ENCODE data around the gene ZNF367.

DNA sequence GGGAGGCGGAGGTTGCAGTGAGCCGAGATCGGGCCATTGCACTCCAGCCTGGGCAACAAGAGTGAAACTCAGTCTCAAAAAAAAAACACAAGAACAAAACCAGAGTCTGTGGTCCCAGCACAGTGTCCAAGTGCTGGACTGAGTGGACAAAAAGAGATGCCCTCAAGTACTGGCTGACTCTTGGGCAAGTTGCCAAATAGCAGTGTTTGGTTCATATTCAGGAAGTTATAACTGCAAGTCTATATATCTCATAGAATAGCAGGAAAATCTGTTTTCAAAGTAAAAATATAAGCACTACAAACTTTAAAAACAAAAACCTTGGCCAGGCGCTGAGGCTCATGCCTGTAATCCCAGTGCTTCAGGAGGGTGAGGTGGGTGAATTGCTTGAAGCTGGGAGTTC, 39.1 kb upstream of the ZNF367 start:
- TF ChIP-seq GATA3 (IDR thresholded peaks at IDR 0.05; ENCODE audit: low read depth, low read length) (no peak), GATA2 (IDR thresholded peaks at IDR 0.05; ENCODE audit: low read depth, low read length) (no peak)
